ENCODE results near the gene BIN2. TPM values are rescaled to one million over a fixed set of nuclear protein-coding genes. Genes with fewer than 3 reads are reported as not detected.
"Not testable (repeated sequence)": the region's sequence is repeated elsewhere in the genome, so short reads cannot be mapped to it uniquely, and the experiment has no call there.

BIN2 gene
- total and polyA plus RNA-seq, 8 donors, result 2.2 to 33.0 (median 4.2) TPM

DNA sequence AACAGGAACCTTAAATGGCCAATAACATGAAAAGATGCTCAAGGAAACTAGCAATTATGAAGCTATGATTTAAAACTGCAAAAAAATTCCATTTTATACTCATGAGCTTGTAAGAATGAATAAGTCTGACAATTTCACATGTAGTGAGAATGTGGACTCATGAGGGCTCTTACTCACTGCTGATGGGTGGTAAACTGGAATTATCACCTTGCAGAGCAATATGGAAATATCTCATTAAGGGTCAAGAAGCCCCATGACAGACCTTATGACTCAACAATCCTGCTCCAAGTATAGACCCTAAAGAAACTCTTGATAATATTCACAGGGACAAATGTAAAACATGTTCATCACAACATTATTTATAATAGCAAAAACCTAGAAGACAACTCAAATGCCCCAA, 30.3 kb downstream of the BIN2 start:
- TF ChIP-seq EP300 (IDR thresholded peaks at IDR 0.05) (no peak), POLR2AphosphoS5 (IDR thresholded peaks at IDR 0.05) (no peak), POLR2A (IDR thresholded peaks at IDR 0.05) (no peak)
- TF ChIP-seq, protein P1, sequence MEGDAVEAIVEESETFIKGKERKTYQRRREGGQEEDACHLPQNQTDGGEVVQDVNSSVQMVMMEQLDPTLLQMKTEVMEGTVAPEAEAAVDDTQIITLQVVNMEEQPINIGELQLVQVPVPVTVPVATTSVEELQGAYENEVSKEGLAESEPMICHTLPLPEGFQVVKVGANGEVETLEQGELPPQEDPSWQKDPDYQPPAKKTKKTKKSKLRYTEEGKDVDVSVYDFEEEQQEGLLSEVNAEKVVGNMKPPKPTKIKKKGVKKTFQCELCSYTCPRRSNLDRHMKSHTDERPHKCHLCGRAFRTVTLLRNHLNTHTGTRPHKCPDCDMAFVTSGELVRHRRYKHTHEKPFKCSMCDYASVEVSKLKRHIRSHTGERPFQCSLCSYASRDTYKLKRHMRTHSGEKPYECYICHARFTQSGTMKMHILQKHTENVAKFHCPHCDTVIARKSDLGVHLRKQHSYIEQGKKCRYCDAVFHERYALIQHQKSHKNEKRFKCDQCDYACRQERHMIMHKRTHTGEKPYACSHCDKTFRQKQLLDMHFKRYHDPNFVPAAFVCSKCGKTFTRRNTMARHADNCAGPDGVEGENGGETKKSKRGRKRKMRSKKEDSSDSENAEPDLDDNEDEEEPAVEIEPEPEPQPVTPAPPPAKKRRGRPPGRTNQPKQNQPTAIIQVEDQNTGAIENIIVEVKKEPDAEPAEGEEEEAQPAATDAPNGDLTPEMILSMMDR (IDR thresholded peaks at IDR 0.05), result no peak
- intact Hi-C loops (cut with DNase I; ENCODE audit: low total_unique reads), result no loop called here

GRCh38 chr12:51291603-51292513, 32.1 kb downstream of the BIN2 start:
- H3K27me3 ChIP-seq; H3K4me1 ChIP-seq; H3K36me3 ChIP-seq; H3K9me3 ChIP-seq; H3K27ac ChIP-seq; H3K4me3 ChIP-seq; intact Hi-C loops (cut with DNase I; ENCODE audit: low total_unique reads): not testable (repeated sequence)
- DNase-seq, result peak; percentile 13 to 44
- WGBS, 5 donors, result 71 to 80% (median 79%) methylated on average over 5 to 9 of the region's 9 CpGs

More for the DNA sequence above, 30.3 kb downstream of the BIN2 start:
- Histone ChIP-seq H3K9me3 (no peaks in the 10 kb centered on the region), H3K4me3 (no peak overlapping the region), H3K4me1 (peaks cover 0 to 6% (median 0%) of the 10 kb centered on the region in 4 donors), H3K36me3 (peaks cover 0 to 7% (median 2%) of the 10 kb centered on the region in 4 donors), H3K27ac (no peak overlapping the region), H3K27me3 (no peaks in the 10 kb centered on the region)
- DNase-seq, result no peak

- Histone ChIP-seq H3K27me3 (peaks cover 0 to 10% (median 0%) of the 10 kb centered on the region in 3 donors), H3K27ac (no peak overlapping the region), H3K36me3 (no peaks in the 10 kb centered on the region), H3K4me3 (no peak overlapping the region), H3K9me3 (no peaks in the 10 kb centered on the region), H3K4me1 (no peaks in the 10 kb centered on the region)
- no peak for DNase-seq
- intact Hi-C loops (cut with DNase I; ENCODE audit: low total_unique reads), result loop anchor here (10.0 kb wide), 1 partner anchor 49 kb away; no protein-coding TSS in a partner anchor
- 72 to 95% (median 85%) methylated on average over 1 of the region's 1 CpG for WGBS, 5 donors
- TF ChIP-seq, protein P1 (IDR thresholded peaks at IDR 0.05), result no peak
- TF ChIP-seq POLR2A (IDR thresholded peaks at IDR 0.05) (no peak), POLR2AphosphoS5 (IDR thresholded peaks at IDR 0.05) (no peak), EP300 (IDR thresholded peaks at IDR 0.05) (no peak)
Measured at GRCh38 chr12:51285843-51286242, 38.1 kb downstream of the BIN2 start.

- intact Hi-C loops (cut with DNase I; ENCODE audit: low total_unique reads), result loop anchor here (10.0 kb wide), 1 partner anchor 53 kb away; no protein-coding TSS in a partner anchor
- Histone ChIP-seq H3K36me3 (no peaks in the 10 kb centered on the region), H3K27ac (no peak overlapping the region), H3K4me1 (no peaks in the 10 kb centered on the region), H3K27me3 (peaks cover 0 to 5% (median 0%) of the 10 kb centered on the region in 3 donors), H3K9me3 (no peaks in the 10 kb centered on the region), H3K4me3 (no peak overlapping the region)
- DNase-seq, result no peak
- WGBS, 5 donors, result 87 to 95% (median 91%) methylated on average over 4 of the region's 4 CpGs
- TF ChIP-seq EP300 (IDR thresholded peaks at IDR 0.05) (no peak), POLR2AphosphoS5 (IDR thresholded peaks at IDR 0.05) (no peak), POLR2A (IDR thresholded peaks at IDR 0.05) (no peak)
- TF ChIP-seq, protein P1 (IDR thresholded peaks at IDR 0.05), result no peak
Measured at GRCh38 chr12:51281202-51281924, 42.6 kb downstream of the BIN2 start.

All from stomach (tissue), 9 donors.